GM21367 (cell line): Measurements from ENCODE around the gene HRH2.

ENCODE experiments used
- ATAC-seq: cut with Tn5 transposase; IDR thresholded peaks from one replicate; pipeline ENCODE4 v1.9.1; 2021; ENCODE audit not compliant: unreplicated experiment

HRH2 gene

DNA sequence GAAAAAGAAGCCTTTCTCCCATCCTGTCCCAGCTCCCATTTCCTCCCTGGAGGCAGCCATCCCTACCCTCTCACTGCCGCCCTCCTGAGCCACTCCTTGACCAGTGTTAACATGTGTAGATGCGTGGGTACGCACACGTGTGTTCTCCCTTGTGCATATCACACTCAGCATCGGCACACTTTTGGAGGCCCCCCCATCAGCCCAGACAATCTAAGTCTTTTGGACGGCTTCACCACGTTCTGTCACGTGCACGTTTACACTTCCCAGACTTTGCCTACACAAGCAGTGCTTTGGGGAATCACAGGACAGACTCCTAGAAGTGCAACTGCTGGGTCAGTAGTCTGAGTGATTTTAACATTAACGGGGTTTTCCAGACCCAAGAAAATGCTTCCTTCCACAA lies 18.0 kb downstream of the HRH2 start:
- no peak for ATAC-seq

GRCh38 chr5:175677571-175677970 lies 19.7 kb downstream of the HRH2 start:
- no peak for ATAC-seq

- ATAC-seq, result no peak
Measured at GRCh38 chr5:175678074-175678473, 20.2 kb downstream of the HRH2 start.

DNA sequence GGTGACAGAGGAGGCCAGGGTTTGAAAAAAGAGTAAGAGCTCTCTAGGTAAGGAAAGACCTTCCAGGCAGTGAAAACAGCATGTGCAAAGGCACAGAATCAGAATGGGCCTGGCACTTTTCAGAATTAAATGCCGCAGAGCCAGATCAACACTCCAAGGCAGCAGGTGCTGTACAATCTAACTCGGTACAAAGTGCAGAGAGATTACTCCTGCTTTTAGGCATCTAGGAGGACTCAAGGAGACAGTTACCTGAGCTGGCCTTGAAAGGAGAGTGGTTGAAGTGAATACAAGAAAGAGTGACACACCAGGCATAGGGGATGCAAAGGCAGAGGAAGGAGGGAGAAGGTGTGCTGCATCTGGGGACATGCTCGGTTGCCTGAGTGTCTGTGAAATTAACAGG lies 21.5 kb downstream of the HRH2 start:
- no peak for ATAC-seq

- ATAC-seq, result no peak
Measured at GRCh38 chr5:175680020-175680419, 22.1 kb downstream of the HRH2 start.

GRCh38 chr5:175680463-175680862 lies 22.6 kb downstream of the HRH2 start:
- no peak for ATAC-seq

GRCh38 chr5:175681045-175681967 lies 23.4 kb downstream of the HRH2 start:
- no peak for ATAC-seq

GRCh38 chr5:175681968-175682340 lies 24.1 kb downstream of the HRH2 start:
- no peak for ATAC-seq

- ATAC-seq, result no peak
Measured at GRCh38 chr5:175682664-175683063, 24.8 kb downstream of the HRH2 start.

DNA sequence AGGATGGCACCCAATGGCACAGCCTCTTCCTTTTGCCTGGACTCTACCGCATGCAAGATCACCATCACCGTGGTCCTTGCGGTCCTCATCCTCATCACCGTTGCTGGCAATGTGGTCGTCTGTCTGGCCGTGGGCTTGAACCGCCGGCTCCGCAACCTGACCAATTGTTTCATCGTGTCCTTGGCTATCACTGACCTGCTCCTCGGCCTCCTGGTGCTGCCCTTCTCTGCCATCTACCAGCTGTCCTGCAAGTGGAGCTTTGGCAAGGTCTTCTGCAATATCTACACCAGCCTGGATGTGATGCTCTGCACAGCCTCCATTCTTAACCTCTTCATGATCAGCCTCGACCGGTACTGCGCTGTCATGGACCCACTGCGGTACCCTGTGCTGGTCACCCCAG lies 25.4 kb downstream of the HRH2 start:
- ATAC-seq, result no peak

GRCh38 chr5:175683921-175684320 lies 26.1 kb downstream of the HRH2 start:
- ATAC-seq, result no peak

- no peak for ATAC-seq
Measured at GRCh38 chr5:175684931-175685330, 27.1 kb downstream of the HRH2 start.

DNA sequence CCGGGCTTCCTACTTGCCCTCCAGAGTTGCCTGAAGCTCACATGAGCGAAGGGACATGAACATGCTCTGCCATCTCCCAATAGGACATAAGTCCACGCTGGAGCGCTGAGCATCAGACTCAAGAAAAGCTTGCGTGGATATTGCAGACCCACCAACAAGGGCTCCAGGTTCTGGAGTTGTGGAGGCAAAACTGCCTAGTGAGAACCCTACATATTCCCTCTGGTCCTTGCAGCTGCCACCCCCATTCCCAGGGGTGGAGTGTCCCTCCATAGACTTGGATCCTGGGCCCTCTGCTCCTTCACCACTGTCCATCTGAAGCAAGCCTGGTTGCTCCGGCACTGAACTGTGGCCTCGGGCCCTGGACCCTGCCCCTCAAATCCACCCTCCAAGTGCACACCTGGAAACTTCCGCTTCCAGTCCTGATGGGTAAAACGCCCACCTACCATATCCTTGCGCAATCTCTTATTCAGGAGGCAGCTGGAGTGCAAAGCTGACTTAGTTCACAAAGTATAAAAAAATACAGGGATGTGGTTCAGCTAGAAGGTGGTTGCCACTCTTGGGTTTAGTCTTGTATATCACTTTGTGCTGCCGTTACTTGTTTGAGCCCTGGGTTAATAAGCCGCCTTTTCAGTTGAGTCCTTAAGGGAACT lies 28.0 kb downstream of the HRH2 start:
- ATAC-seq, result no peak

DNA sequence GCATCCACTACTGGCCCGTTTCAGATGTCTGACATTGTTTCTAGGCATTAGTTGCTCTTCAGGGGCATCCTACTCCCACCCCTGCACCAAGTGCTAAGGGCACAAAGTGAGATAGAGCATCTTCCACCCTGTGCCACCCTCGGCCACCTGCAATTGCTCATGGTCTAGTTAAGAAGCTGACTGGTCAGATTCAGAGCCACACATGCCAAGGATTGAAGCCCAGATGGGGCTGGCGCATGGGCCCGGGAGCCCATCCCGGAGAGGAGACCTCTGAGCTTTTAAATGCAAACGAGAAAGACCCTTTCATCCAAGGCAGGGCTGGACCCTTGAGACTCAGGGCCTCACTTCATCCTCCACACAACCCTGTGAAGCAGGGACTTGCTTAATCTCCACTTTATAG lies 28.5 kb downstream of the HRH2 start:
- no peak for ATAC-seq

GRCh38 chr5:175686826-175687225 lies 29.0 kb downstream of the HRH2 start:
- no peak for ATAC-seq

- ATAC-seq, result no peak
Measured at GRCh38 chr5:175687231-175687701, 29.4 kb downstream of the HRH2 start.

DNA sequence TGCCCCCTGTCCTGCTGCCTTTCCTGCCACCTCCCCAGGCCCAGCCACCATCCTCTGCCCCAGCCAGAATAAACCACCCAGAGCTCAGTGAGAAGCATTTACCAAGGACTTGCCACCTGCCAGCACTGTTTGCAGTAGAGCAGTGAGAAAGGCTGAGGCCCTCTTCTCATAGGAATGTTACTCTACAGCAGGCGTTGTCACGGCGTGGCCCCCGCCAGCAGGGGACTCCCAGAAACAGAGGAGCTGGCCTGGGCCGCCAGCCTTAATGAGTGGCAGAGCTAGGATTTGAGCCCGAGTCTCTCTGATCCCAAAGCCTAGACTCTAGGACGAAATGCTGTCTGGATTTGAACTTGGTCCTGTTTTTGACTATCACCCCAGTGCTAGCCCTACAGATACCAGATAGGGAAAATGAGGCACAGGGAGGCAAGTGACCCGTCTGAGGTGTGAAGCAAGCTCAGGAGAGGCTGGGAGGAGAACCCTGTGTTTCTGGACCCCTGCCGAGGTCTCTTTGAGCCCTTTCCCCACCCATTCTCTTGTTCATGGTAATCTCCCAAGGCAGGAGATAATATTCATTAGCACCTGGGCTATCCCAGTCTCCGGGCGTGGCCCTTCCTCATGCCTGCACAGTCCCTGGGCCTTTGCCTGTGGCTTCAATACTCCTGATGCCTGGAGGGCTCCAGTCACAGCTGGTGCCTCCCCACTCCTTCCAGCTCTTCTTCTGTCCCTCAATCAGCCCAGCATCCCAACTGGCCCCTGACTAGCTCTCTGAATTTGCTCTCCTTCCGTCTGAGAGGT lies 30.7 kb downstream of the HRH2 start:
- no peak for ATAC-seq

GRCh38 chr5:175689147-175689991 lies 31.5 kb downstream of the HRH2 start:
- ATAC-seq, result no peak

GRCh38 chr5:175690025-175690424 lies 32.2 kb downstream of the HRH2 start:
- no peak for ATAC-seq

- ATAC-seq, result no peak
Measured at GRCh38 chr5:175690586-175690985, 32.7 kb downstream of the HRH2 start.

DNA sequence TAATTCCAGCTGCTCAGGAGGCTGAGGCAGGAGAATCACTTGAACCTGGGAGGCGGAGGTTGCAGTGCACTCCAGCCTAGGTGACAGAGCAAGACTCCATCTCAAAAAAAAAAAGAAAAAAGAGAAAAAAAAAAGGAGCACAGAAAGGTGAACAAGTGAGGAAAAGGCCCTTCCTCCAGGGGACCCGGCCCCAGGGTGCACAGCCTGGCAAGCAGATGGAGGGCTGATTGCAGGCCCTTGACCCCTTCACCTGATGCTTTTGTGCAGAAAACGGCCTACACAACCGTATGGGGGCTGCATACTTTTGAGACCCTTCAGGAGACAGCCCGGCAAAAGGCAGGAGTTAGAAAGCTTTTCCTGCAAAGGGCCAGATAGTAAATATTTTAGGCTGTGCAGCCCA lies 33.9 kb downstream of the HRH2 start:
- ATAC-seq, result no peak
